H1 (cell line): ENCODE results near the gene PLTP. TPM values are rescaled to one million over a fixed set of nuclear protein-coding genes. Genes with fewer than 3 reads are reported as not detected.

ENCODE experiments used
- CTCF ChIA-PET: fragments of 300-600 bp; sonication (Branson Sonifier 250); formaldehyde crosslinking; loops from one replicate; lab custom pipeline; 2021; ENCODE audit not compliant: partially characterized antibody; lab: Charles Lee
- POLR2A ChIA-PET: fragments of 300-600 bp; sonication (Branson Sonifier 250); formaldehyde crosslinking; loops from one replicate; lab custom pipeline; 2021; ENCODE audit warnings: inconsistent platforms; ENCODE audit not compliant: partially characterized antibody; lab: Charles Lee
- DNase-seq, 2 experiments: peaks; one replicate each; pipeline versions ENCODE4 v3.0.0 to v3.0.0-alpha.2; 2010 to 2022; ENCODE audit warnings: low spot score in 2 of 2, low read depth in 1 of 2, mixed read lengths in 1 of 2
- FAIRE-seq: peaks from 2 replicates; lab custom pipeline; 2011; peaks lifted over from hg19 to GRCh38; lab: Jason Lieb, UNC
- H2AFZ ChIP-seq: 2 replicates; pipeline ENCODE4 v1.8.1; 2012; ENCODE audit warnings: low read length, inconsistent platforms
- H2AK5ac ChIP-seq: 2 replicates; pipeline ENCODE4 v1.6.1; 2013; ENCODE audit warnings: low read depth, low read length
- H2BK120ac ChIP-seq: replicated peaks from 2 replicates; pipeline ENCODE3; 2013; ENCODE audit warnings: low read depth, low read length, inconsistent platforms
- H2BK12ac ChIP-seq: 2 replicates; pipeline ENCODE4 v1.6.1; 2013; ENCODE audit warnings: low read depth, low read length
- H2BK15ac ChIP-seq: 2 replicates; pipeline ENCODE4 v1.6.1; 2013; ENCODE audit warnings: low read length
- H2BK20ac ChIP-seq: 2 replicates; pipeline ENCODE4 v1.6.1; 2013; ENCODE audit warnings: low read length
- H2BK5ac ChIP-seq: 2 replicates; pipeline ENCODE4 v1.6.1; 2013; ENCODE audit warnings: low read depth, low read length
- H3K14ac ChIP-seq: 2 replicates; pipeline ENCODE4 v1.6.1; 2013; ENCODE audit warnings: inconsistent platforms; ENCODE audit not compliant: insufficient read length
- H3K18ac ChIP-seq: 2 replicates; pipeline ENCODE4 v1.6.1; 2013; ENCODE audit warnings: low read length; ENCODE audit errors: extremely low read depth
- H3K23ac ChIP-seq: 2 replicates; pipeline ENCODE4 v1.6.1; 2013; ENCODE audit warnings: inconsistent platforms; ENCODE audit not compliant: insufficient read length
- H3K23me2 ChIP-seq: 2 replicates; pipeline ENCODE4 v1.6.1; 2013; ENCODE audit warnings: low read depth, low read length
- H3K27ac ChIP-seq: 2 replicates; pipeline ENCODE4 v1.6.1; 2011; ENCODE audit warnings: low read depth, low read length, inconsistent platforms
- H3K27me3 ChIP-seq, 4 experiments: replicated peaks in 1 of 4; 1 replicate in 1 of 4; 2 replicates in 3 of 4; pipeline versions ENCODE4 v1.6.1 to v1.8.1; 2011 to 2013; ENCODE audit warnings: low read length in 3 of 4, mild to moderate bottlenecking in 3 of 4, inconsistent platforms in 2 of 4, mixed read lengths in 2 of 4, moderate library complexity in 1 of 4; ENCODE audit not compliant: control insufficient read depth in 3 of 4, insufficient read depth in 3 of 4; ENCODE audit errors: extremely low read depth in 1 of 4
- H3K36me3 ChIP-seq, 4 experiments: 2 replicates each; pipeline versions ENCODE4 v1.6.1 to v1.8.1; 2011 to 2013; ENCODE audit warnings: mild to moderate bottlenecking in 4 of 4, low read length in 3 of 4, moderate library complexity in 2 of 4, control low read depth in 1 of 4, inconsistent platforms in 1 of 4; ENCODE audit not compliant: insufficient read depth in 4 of 4, control insufficient read depth in 2 of 4
- H3K4ac ChIP-seq: replicated peaks from 2 replicates; pipeline ENCODE3; 2013; ENCODE audit warnings: low read length, low read depth, mixed read lengths, inconsistent platforms; ENCODE audit not compliant: insufficient read length
- H3K4me1 ChIP-seq, 4 experiments: replicated peaks in 1 of 4; 1 replicate in 1 of 4; 2 replicates in 3 of 4; pipeline versions ENCODE4 v1.6.1 to v1.8.1; 2011 to 2013; ENCODE audit warnings: low read length in 3 of 4, inconsistent platforms in 2 of 4, mixed read lengths in 1 of 4; ENCODE audit not compliant: insufficient read depth in 4 of 4, control insufficient read depth in 3 of 4
- H3K4me2 ChIP-seq, 2 experiments: 2 replicates each; pipeline versions ENCODE4 v1.6.1 to v1.8.1; 2011 to 2013; ENCODE audit warnings: low read depth in 2 of 2, low read length in 2 of 2, control low read depth in 1 of 2, inconsistent platforms in 1 of 2, mild to moderate bottlenecking in 1 of 2; ENCODE audit not compliant: insufficient read depth in 1 of 2
- H3K4me3 ChIP-seq, 4 experiments: fragments of 200-600, 300-600 bp in 1 of 4; sonication (generic), shearing (Covaris generic), sonication (Bioruptor Twin) in 1 of 4; 2 replicates each; pipeline versions ENCODE4 v1.5.1 to v1.8.1; 2011 to 2016; ENCODE audit warnings: low read length in 4 of 4, low read depth in 3 of 4, control low read depth in 2 of 4, inconsistent platforms in 2 of 4, mild to moderate bottlenecking in 2 of 4, mixed read lengths in 1 of 4, moderate library complexity in 1 of 4; ENCODE audit not compliant: insufficient read depth in 2 of 4; ENCODE audit errors: extremely low read depth in 1 of 4
- H3K56ac ChIP-seq: replicated peaks from 2 replicates; pipeline ENCODE3; 2013; ENCODE audit warnings: low read depth, mild to moderate bottlenecking, mixed read lengths, low read length, inconsistent platforms; ENCODE audit not compliant: insufficient read length
- H3K79me1 ChIP-seq: 2 replicates; pipeline ENCODE4 v1.6.1; 2013; ENCODE audit warnings: low read depth, low read length, control low read depth
- H3K79me2 ChIP-seq, 2 experiments: 2 replicates each; pipeline versions ENCODE4 v1.6.1 to v1.8.1; 2012 to 2013; ENCODE audit warnings: low read length in 2 of 2, mild to moderate bottlenecking in 2 of 2, inconsistent platforms in 1 of 2; ENCODE audit not compliant: insufficient read depth in 2 of 2, control insufficient read depth in 1 of 2
- H3K9ac ChIP-seq, 4 experiments: replicated peaks in 1 of 4; 1 replicate in 1 of 4; 2 replicates in 3 of 4; pipeline versions ENCODE4 v1.6.1 to v1.8.1; 2011 to 2013; ENCODE audit warnings: low read depth in 3 of 4, low read length in 3 of 4, control low read depth in 2 of 4, mild to moderate bottlenecking in 2 of 4, moderate library complexity in 2 of 4, inconsistent platforms in 1 of 4; ENCODE audit errors: extremely low read depth in 1 of 4
- H3K9me3 ChIP-seq, 2 experiments: 2 replicates each; pipeline versions ENCODE4 v1.6.1 to v1.8.1; 2012 to 2013; ENCODE audit warnings: mild to moderate bottlenecking in 2 of 2, moderate library complexity in 2 of 2, control low read depth in 1 of 2, inconsistent platforms in 1 of 2, low read depth in 1 of 2, low read length in 1 of 2, mixed read lengths in 1 of 2; ENCODE audit not compliant: insufficient read depth in 2 of 2
- H4K20me1 ChIP-seq, 2 experiments: replicated peaks in 1 of 2; 2 replicates each; pipeline versions ENCODE3 to v1.8.1; 2011 to 2013; ENCODE audit warnings: inconsistent platforms in 2 of 2, low read length in 2 of 2, mild to moderate bottlenecking in 1 of 2; ENCODE audit not compliant: insufficient read depth in 2 of 2, control insufficient read depth in 1 of 2
- H4K5ac ChIP-seq: 2 replicates; pipeline ENCODE4 v1.6.1; 2013; ENCODE audit warnings: low read length, low read depth, mixed read lengths, inconsistent platforms; ENCODE audit not compliant: insufficient read length
- H4K8ac ChIP-seq: 2 replicates; pipeline ENCODE4 v1.8.0; 2013; ENCODE audit warnings: mild to moderate bottlenecking, moderate library complexity, low read length, inconsistent platforms; ENCODE audit not compliant: insufficient read depth; ENCODE audit errors: extremely low read depth
- H4K91ac ChIP-seq: replicated peaks from 2 replicates; pipeline ENCODE3; 2013; ENCODE audit warnings: low read length, mixed read lengths, inconsistent platforms; ENCODE audit not compliant: insufficient read length
- CTCF ChIP-seq, 3 experiments: IDR thresholded peaks; 1 replicate in 2 of 3; 2 replicates in 1 of 3; pipeline versions ENCODE4 v1.5.1 to v1.6.1; 2011; ENCODE audit warnings: low read length in 3 of 3, mild to moderate bottlenecking in 3 of 3, inconsistent platforms in 2 of 3, low read depth in 1 of 3, moderate library complexity in 1 of 3; ENCODE audit not compliant: insufficient read depth in 1 of 3; ENCODE audit errors: control extremely low read depth in 1 of 3
- E2F6 ChIP-seq: IDR thresholded peaks from 2 replicates; pipeline ENCODE4 v1.6.1; 2012; ENCODE audit warnings: inconsistent platforms
- EP300 ChIP-seq, 2 experiments: IDR thresholded peaks; 1 replicate in 1 of 2; 2 replicates in 1 of 2; pipeline ENCODE4 v1.6.1; 2011 to 2012; ENCODE audit warnings: low read depth in 2 of 2, low read length in 2 of 2, mild to moderate bottlenecking in 2 of 2, borderline replicate concordance in 1 of 2, inconsistent platforms in 1 of 2, moderate library complexity in 1 of 2
- NANOG ChIP-seq: IDR thresholded peaks from 2 replicates; pipeline ENCODE4 v1.6.1; 2011; ENCODE audit warnings: low read length, low read depth, mild to moderate bottlenecking, inconsistent platforms; ENCODE audit not compliant: insufficient read depth, poor library complexity, severe bottlenecking
- POLR2A ChIP-seq, 2 experiments: IDR thresholded peaks; 1 replicate in 1 of 2; 2 replicates in 1 of 2; pipeline ENCODE4 v1.6.1; 2011; ENCODE audit warnings: low read depth in 2 of 2, low read length in 2 of 2, mild to moderate bottlenecking in 2 of 2; ENCODE audit errors: control extremely low read depth in 1 of 2
- POLR2AphosphoS5 ChIP-seq: IDR thresholded peaks from 2 replicates; pipeline ENCODE4 v1.6.1; 2011; ENCODE audit warnings: low read depth, low read length
- SUZ12 ChIP-seq: fragments of 200-600 bp; sonication (generic); IDR thresholded peaks from 2 replicates; pipeline ENCODE4 v1.6.1; 2012; ENCODE audit warnings: mild to moderate bottlenecking, inconsistent platforms, low read length, moderate library complexity, mixed read lengths
- WGBS, 2 experiments: shearing (Covaris generic) in 1 of 2; methylation state at CpG; one replicate each; pipeline versions ENCODE4 v1.1.6 to v1.1.7; 2013 to 2015; ENCODE audit warnings: low lambda C conversion rate in 2 of 2, mixed read lengths in 2 of 2, inconsistent platforms in 1 of 2, low coverage in 1 of 2, missing lambda C conversion rate in 1 of 2; ENCODE audit not compliant: insufficient replicate concordance in 2 of 2, insufficient coverage in 1 of 2, insufficient read length in 1 of 2; ENCODE audit errors: extremely low coverage in 1 of 2, missing lambda C conversion rate in 1 of 2; 5-methylcytosine and 5-hydroxymethylcytosine counted together
- polyA plus RNA-seq, 7 experiments: library from polyadenylated mRNA; depleted of rRNA in 3 of 7; stranded (reverse) in 5 of 7; unstranded in 2 of 7; fragments of >200 nt in 5 of 7; fragments of 200-250 nt in 2 of 7; gene quantifications; 1 replicate in 5 of 7; 2 replicates in 1 of 7; 4 replicates in 1 of 7; pipeline versions ENCODE4 v1.2.1 to v1.2.3, GENCODE V29; 2011 to 2013; ENCODE audit warnings: missing spikeins in 2 of 7, mixed read lengths in 2 of 7
- total RNA-seq: library from RNA; stranded (reverse); fragmentation: NEBNext Ultra II Directional; extraction: Animal tissue kit (Norgen Biotek cat#: 25700); gene quantifications from 2 replicates; pipeline ENCODE4 v1.2.1, GENCODE V29; 2021

Gene PLTP
- total and polyA plus RNA-seq, 2 of the 8 experiments (the other 6 are each of a cell fraction or from before 2014, with no cell fraction given), result 120 to 194 TPM

GRCh38 chr20:45933266-45934045 lies 21.5 kb upstream of the PLTP start:
- no peaks in the 10 kb centered on the region for H3K27me3 ChIP-seq
- POLR2A ChIA-PET, result interaction anchor here (0.6 to 18.4 kb wide), 28 partner anchors 11 to 640 kb away, joined by 3 to 283 read pairs (median 8); partner anchors contain the start of genes CTSA, NEURL2, PLTP and SDC4
- H2BK12ac ChIP-seq, result no peak overlapping the region; the same call in 1 of the 2 replicates
- peak; percentile 79 to 81 for DNase-seq
- H2AFZ ChIP-seq, result no peak overlapping the region
- H4K20me1 ChIP-seq, result no peaks in the 10 kb centered on the region
- H2BK20ac ChIP-seq, result no peak overlapping the region
- no peaks in the 10 kb centered on the region; the same call in 1 of the 2 replicates for H3K79me1 ChIP-seq
- H3K27ac ChIP-seq, result peak overlapping the region; percentile 100
- peak overlapping the region; percentile 66 to 73 for H3K4me2 ChIP-seq
- WGBS, 2 experiments, result 21% methylated on average over 22 of the region's 22 CpGs; no CpG with 5 or more reads in 1 of the 2 experiments
- no peak overlapping the region for H3K14ac ChIP-seq
- H4K5ac ChIP-seq, result peak overlapping the region; percentile 96
- H3K9ac ChIP-seq, result peak overlapping the region in 3 of 4 experiments; percentile 87 to 100 (median 100); a peak in 6 of 7 replicates
- H3K36me3 ChIP-seq, result peaks cover 0 to 8% (median 3%) of the 10 kb centered on the region in 4 experiments; a peak in 4 of 8 replicates
- no peak overlapping the region; the same call in none of the 2 replicates for H4K8ac ChIP-seq
- H3K4ac ChIP-seq, result peak overlapping the region; percentile 41
- H3K23ac ChIP-seq, result no peak overlapping the region
- no peak overlapping the region for H2AK5ac ChIP-seq
- peak overlapping the region; percentile 25 for H2BK120ac ChIP-seq
- H3K4me3 ChIP-seq, result peak overlapping the region; percentile 66 to 91 (median 79)
- no peaks in the 10 kb centered on the region for H3K9me3 ChIP-seq
- peak overlapping the region; percentile 95 for H3K56ac ChIP-seq
- peaks cover 4 to 26% (median 10%) of the 10 kb centered on the region in 4 experiments for H3K4me1 ChIP-seq
- peak overlapping the region; percentile 99 for H4K91ac ChIP-seq
- peak overlapping the region; percentile 99 for H3K18ac ChIP-seq
- peak overlapping the region; percentile 96 for H2BK5ac ChIP-seq
- H3K23me2 ChIP-seq, result peaks cover 3% of the 10 kb centered on the region; the same call in 1 of the 2 replicates
- H3K79me2 ChIP-seq, result peaks cover 0 to 22% of the 10 kb centered on the region in 2 experiments; a peak in 2 of 4 replicates
- no peak overlapping the region; the same call in none of the 2 replicates for H2BK15ac ChIP-seq
- FAIRE-seq, result no peak
- CTCF ChIA-PET, result interaction anchor here (0.7 to 2.9 kb wide), 11 partner anchors 15 to 134 kb away, joined by 3 to 12 read pairs (median 4); partner anchors contain the start of gene UBE2C
- TF ChIP-seq EP300 (IDR thresholded peaks at IDR 0.05; ENCODE audit: borderline replicate concordance in 1 of 2, low read depth in 2 of 2, low read length in 2 of 2) (no peak), E2F6 (no peak; the same call in 1 of the 2 replicates), POLR2AphosphoS5 (peak; percentile 85), CTCF (IDR thresholded peaks at IDR 0.05; ENCODE audit: control extremely low read depth in 1 of 3, insufficient read depth in 1 of 3, low read depth in 1 of 3, low read length in 3 of 3) (peak in 2 of 3 experiments; percentile 27 to 47; a peak in 3 of 4 replicates), NANOG (peak; percentile 48), POLR2A (IDR thresholded peaks at IDR 0.05; ENCODE audit: control extremely low read depth in 1 of 2, low read depth in 2 of 2, low read length in 2 of 2) (peak; percentile 35 to 52), SUZ12 (no peak)
